GM23338 (cell line): Measurements from ENCODE around the gene MOV10.

ENCODE experiments used
- CREB1 ChIP-seq: fragments of 250-450 bp; sonication (Bioruptor Pico); IDR thresholded peaks from 2 replicates; pipeline ENCODE4 v1.5.0; 2020; ENCODE audit warnings: low read depth, mild to moderate bottlenecking, moderate library complexity
- CTCF ChIP-seq, 2 experiments: fragments of 200-600 bp in 1 of 2; sonication (generic) in 1 of 2; conservative IDR thresholded peaks; 2 replicates each; pipeline versions ENCODE4 v1.5.1 to v1.6.1; 2016 to 2017; ENCODE audit warnings: antibody characterized with exemption in 2 of 2, low read depth in 2 of 2, mild to moderate bottlenecking in 2 of 2, moderate library complexity in 1 of 2
- ETS1 ChIP-seq: IDR thresholded peaks from 2 replicates; pipeline ENCODE4 v1.6.1; 2016; ENCODE audit warnings: antibody characterized with exemption
- EZH2 ChIP-seq: fragments of 200-600 bp; sonication (generic); IDR thresholded peaks from one replicate; pipeline ENCODE4 v1.8.0; 2017; ENCODE audit warnings: antibody characterized with exemption, mild to moderate bottlenecking, low read depth; ENCODE audit not compliant: unreplicated experiment
- EZH2phosphoT487 ChIP-seq: fragments of 200-600 bp; sonication (generic); IDR thresholded peaks from one replicate; pipeline ENCODE4 v1.8.1; 2018; ENCODE audit warnings: antibody characterized with exemption; ENCODE audit not compliant: unreplicated experiment
- POLR2AphosphoS5 ChIP-seq: IDR thresholded peaks from 2 replicates; pipeline ENCODE4 v1.6.1; 2016; ENCODE audit warnings: antibody characterized with exemption, low read depth
- REST ChIP-seq: IDR thresholded peaks from one replicate; pipeline ENCODE4 v1.6.1; 2018; ENCODE audit warnings: antibody characterized with exemption; ENCODE audit not compliant: unreplicated experiment
- ZNF114 ChIP-seq: fragments of 250-450 bp; sonication (Bioruptor Pico); IDR thresholded peaks from 2 replicates; pipeline ENCODE4 v1.5.0; 2020; ENCODE audit warnings: mild to moderate bottlenecking, moderate library complexity

GRCh38 chr1:112710159-112710558 is 35.7 kb downstream of the MOV10 start:
- TF ChIP-seq CTCF (conservative IDR thresholded peaks at IDR 0.05; ENCODE audit: low read depth in 2 of 2) = no peak
- TF ChIP-seq EZH2 = no peak
- TF ChIP-seq POLR2AphosphoS5 = no peak
- TF ChIP-seq REST = no peak
- no peak for TF ChIP-seq ETS1
- TF ChIP-seq CREB1 (CRISPR knock-in tag) = no peak
- TF ChIP-seq EZH2phosphoT487 = no peak
- no peak for TF ChIP-seq ZNF114 (CRISPR knock-in tag)
